Measurements from ENCODE around the gene GBGT1.

GRCh38 chr9:133113949-133114885, 49.5 kb downstream of the GBGT1 start:
- TF ChIP-seq CTCF (IDR thresholded peaks at IDR 0.05 in 8 of 11, conservative IDR thresholded peaks at IDR 0.05 in 3 of 11) (no peak), POLR2AphosphoS5 (IDR thresholded peaks at IDR 0.05) (peak in 2 of 3 donors; percentile 2 to 30)

Measured in spleen (tissue), 7 donors.